HG03439 (cell line): Measurements from ENCODE around the gene KCNH1.

Experiments used
- ATAC-seq: cut with Tn5 transposase; IDR thresholded peaks from one replicate; pipeline ENCODE4 v1.9.1; 2021; ENCODE audit warnings: mild to moderate bottlenecking, moderate library complexity; ENCODE audit not compliant: unreplicated experiment

KCNH1 gene

GRCh38 chr1:210883821-210884220, 250.1 kb downstream of the KCNH1 start:
- no peak for ATAC-seq

- ATAC-seq, result no peak
Measured at GRCh38 chr1:210882414-210883221, 251.3 kb downstream of the KCNH1 start.

GRCh38 chr1:210878564-210878963, 255.4 kb downstream of the KCNH1 start:
- ATAC-seq, result no peak

- ATAC-seq, result no peak
Measured at GRCh38 chr1:210876275-210876674, 257.7 kb downstream of the KCNH1 start.

GRCh38 chr1:210866532-210866931, 267.4 kb downstream of the KCNH1 start:
- ATAC-seq, result no peak

- ATAC-seq, result no peak
Measured at GRCh38 chr1:210857705-210858104, 276.2 kb downstream of the KCNH1 start.

GRCh38 chr1:210857146-210857663, 276.7 kb downstream of the KCNH1 start:
- no peak for ATAC-seq

- no peak for ATAC-seq
Measured at GRCh38 chr1:210855440-210855839, 278.5 kb downstream of the KCNH1 start.

GRCh38 chr1:210853276-210853675, 280.7 kb downstream of the KCNH1 start:
- ATAC-seq, result no peak

GRCh38 chr1:210850556-210850955, 283.4 kb downstream of the KCNH1 start:
- no peak for ATAC-seq

GRCh38 chr1:210848474-210848873, 285.5 kb downstream of the KCNH1 start:
- ATAC-seq, result no peak

- no peak for ATAC-seq
Measured at GRCh38 chr1:210841926-210842625, 291.9 kb downstream of the KCNH1 start.

- no peak for ATAC-seq
Measured at GRCh38 chr1:210830034-210831028, 303.6 kb downstream of the KCNH1 start.

GRCh38 chr1:210828996-210829596, 304.9 kb downstream of the KCNH1 start:
- ATAC-seq, result no peak

- no peak for ATAC-seq
Measured at GRCh38 chr1:210827481-210827880, 306.5 kb downstream of the KCNH1 start.

- ATAC-seq, result no peak
Measured at GRCh38 chr1:210826686-210827085, 307.3 kb downstream of the KCNH1 start.

GRCh38 chr1:210822932-210823331, 311.0 kb downstream of the KCNH1 start:
- no peak for ATAC-seq

- no peak for ATAC-seq
Measured at GRCh38 chr1:210822241-210822640, 311.7 kb downstream of the KCNH1 start.

GRCh38 chr1:210821615-210822014, 312.3 kb downstream of the KCNH1 start:
- no peak for ATAC-seq

- ATAC-seq, result no peak
Measured at GRCh38 chr1:210819266-210819665, 314.7 kb downstream of the KCNH1 start.
